Measurements from ENCODE around the gene CRABP2. TPM values are rescaled to one million over a fixed set of nuclear protein-coding genes. Genes with fewer than 3 reads are reported as not detected.

CRABP2 gene
- total RNA-seq, 1 experiment from 2014 or later = 1.1 TPM

DNA sequence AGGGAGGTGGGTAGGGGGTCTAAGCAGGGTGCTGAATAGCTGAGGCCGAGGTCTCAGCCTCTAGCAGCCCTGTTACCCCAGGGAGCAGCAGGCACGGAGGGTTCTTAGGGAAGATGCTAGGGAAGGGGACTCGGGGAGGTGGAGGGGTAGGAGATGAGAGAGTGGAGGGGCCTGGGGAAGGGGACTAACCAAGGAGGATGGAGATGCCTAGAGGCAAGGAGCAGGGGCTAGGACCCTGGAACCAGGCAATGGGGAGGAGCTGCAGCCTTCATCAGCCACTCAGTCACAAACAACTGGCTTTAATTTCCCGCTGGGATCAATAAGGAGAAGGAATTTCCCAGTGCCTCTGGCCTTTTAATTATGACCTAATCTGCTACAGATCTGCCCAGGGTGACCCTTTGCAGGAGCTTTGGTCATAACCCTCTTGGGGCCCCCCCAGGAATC is 2.9 kb upstream of the CRABP2 start:
- CTCF ChIA-PET = interaction anchor here (3.5 to 4.2 kb wide), 2 partner anchors 18 to 19 kb away, joined by 13 to 48 read pairs; no protein-coding TSS in a partner anchor
- BruUV-seq (replicated peaks) = no TSS peak
- peaks cover 5% of the 10 kb centered on the region for H3K27me3 ChIP-seq (replicated peaks; ENCODE audit: insufficient read depth, low read depth, low read length, poor library complexity)
- no peak for TF ChIP-seq EZH2 (IDR thresholded peaks at IDR 0.05; ENCODE audit: borderline replicate concordance, low read depth, low read length, poor library complexity, severe bottlenecking)
- TF ChIP-seq, protein P1, sequence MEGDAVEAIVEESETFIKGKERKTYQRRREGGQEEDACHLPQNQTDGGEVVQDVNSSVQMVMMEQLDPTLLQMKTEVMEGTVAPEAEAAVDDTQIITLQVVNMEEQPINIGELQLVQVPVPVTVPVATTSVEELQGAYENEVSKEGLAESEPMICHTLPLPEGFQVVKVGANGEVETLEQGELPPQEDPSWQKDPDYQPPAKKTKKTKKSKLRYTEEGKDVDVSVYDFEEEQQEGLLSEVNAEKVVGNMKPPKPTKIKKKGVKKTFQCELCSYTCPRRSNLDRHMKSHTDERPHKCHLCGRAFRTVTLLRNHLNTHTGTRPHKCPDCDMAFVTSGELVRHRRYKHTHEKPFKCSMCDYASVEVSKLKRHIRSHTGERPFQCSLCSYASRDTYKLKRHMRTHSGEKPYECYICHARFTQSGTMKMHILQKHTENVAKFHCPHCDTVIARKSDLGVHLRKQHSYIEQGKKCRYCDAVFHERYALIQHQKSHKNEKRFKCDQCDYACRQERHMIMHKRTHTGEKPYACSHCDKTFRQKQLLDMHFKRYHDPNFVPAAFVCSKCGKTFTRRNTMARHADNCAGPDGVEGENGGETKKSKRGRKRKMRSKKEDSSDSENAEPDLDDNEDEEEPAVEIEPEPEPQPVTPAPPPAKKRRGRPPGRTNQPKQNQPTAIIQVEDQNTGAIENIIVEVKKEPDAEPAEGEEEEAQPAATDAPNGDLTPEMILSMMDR (conservative IDR thresholded peaks at IDR 0.05; ENCODE audit: low read depth, low read length) = no peak
- no peak for DNase-seq (ENCODE audit: low spot score)
- POLR2A ChIA-PET (ENCODE audit: low non-redundant PET) = no interaction called here
- no peaks in the 10 kb centered on the region for H3K36me3 ChIP-seq (ENCODE audit: insufficient read depth, low read length, poor library complexity, severe bottlenecking)
- peaks cover 31% of the 10 kb centered on the region for H3K4me1 ChIP-seq (ENCODE audit: insufficient read depth, low read length, poor library complexity, severe bottlenecking)
- no peak overlapping the region for H3K4me3 ChIP-seq (ENCODE audit: low read depth, low read length, poor library complexity, severe bottlenecking)
- no peak overlapping the region for H3K27ac ChIP-seq (ENCODE audit: low read depth, low read length, poor library complexity, severe bottlenecking)
- intact Hi-C loops (cut with micrococcal nuclease; ENCODE audit: unreplicated experiment) = no loop called here
- no peaks in the 10 kb centered on the region for H3K9me3 ChIP-seq (ENCODE audit: low read depth, low read length, poor library complexity, severe bottlenecking)

DNA sequence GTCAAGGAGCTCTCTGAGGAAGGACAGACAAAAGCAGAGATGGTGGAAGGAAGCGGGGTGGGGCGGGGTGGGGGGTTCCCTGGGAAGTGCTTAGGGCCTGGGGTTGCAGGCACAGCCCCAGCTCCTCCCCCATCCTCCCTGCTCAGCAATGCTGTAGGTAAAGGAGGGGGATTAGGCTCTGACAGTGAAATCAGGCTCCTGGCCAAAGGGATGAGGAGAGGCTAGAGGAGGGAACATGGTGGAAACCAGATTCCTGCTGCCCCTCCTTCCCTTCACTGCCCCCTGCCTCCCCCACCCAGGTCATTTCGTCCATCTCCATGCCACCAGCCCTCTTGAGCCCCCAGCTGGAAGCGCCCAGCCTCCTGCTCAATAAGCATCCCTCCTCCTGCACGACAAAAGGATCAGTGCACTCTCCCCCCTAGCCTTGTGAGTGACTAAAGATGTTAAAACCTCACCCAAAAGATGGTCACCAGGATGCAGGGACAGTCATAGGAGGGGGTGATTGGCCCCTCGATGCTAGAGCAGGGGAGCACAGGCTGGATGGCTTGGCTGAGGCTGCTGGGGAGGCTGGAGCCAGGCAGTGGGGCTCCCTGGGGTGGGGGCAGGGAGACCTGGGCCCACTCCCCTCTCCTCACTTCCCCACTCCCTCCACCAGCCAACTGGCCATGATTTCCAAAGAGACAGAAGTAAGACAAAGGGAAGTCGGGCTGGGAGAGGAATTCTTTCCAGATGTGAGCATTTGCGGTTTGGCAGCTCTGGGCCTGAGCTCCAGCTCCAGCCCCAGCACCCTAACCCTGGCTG is 2.2 kb upstream of the CRABP2 start:
- ChIA-PET POLR2A (ENCODE audit: low non-redundant PET) (no interaction called here), CTCF (interaction anchor here (0.6 to 4.2 kb wide), 3 partner anchors 18 to 31 kb away, joined by 3 to 48 read pairs (median 13); no protein-coding TSS in a partner anchor)
- H3K4me3 ChIP-seq (ENCODE audit: low read depth, low read length, poor library complexity, severe bottlenecking) = no peak overlapping the region
- no peaks in the 10 kb centered on the region for H3K36me3 ChIP-seq (ENCODE audit: insufficient read depth, low read length, poor library complexity, severe bottlenecking)
- H3K27me3 ChIP-seq (replicated peaks; ENCODE audit: insufficient read depth, low read depth, low read length, poor library complexity) = peaks cover 5% of the 10 kb centered on the region
- H3K9me3 ChIP-seq (ENCODE audit: low read depth, low read length, poor library complexity, severe bottlenecking) = no peaks in the 10 kb centered on the region
- TF ChIP-seq, protein P1 (conservative IDR thresholded peaks at IDR 0.05; ENCODE audit: low read depth, low read length) = no peak
- no peak for TF ChIP-seq EZH2 (IDR thresholded peaks at IDR 0.05; ENCODE audit: borderline replicate concordance, low read depth, low read length, poor library complexity, severe bottlenecking)
- BruUV-seq (replicated peaks) = no TSS peak
- peaks cover 34% of the 10 kb centered on the region for H3K4me1 ChIP-seq (ENCODE audit: insufficient read depth, low read length, poor library complexity, severe bottlenecking)
- DNase-seq (ENCODE audit: low spot score) = no peak
- intact Hi-C loops (cut with micrococcal nuclease; ENCODE audit: unreplicated experiment) = no loop called here
- H3K27ac ChIP-seq (ENCODE audit: low read depth, low read length, poor library complexity, severe bottlenecking) = no peak overlapping the region

DNA sequence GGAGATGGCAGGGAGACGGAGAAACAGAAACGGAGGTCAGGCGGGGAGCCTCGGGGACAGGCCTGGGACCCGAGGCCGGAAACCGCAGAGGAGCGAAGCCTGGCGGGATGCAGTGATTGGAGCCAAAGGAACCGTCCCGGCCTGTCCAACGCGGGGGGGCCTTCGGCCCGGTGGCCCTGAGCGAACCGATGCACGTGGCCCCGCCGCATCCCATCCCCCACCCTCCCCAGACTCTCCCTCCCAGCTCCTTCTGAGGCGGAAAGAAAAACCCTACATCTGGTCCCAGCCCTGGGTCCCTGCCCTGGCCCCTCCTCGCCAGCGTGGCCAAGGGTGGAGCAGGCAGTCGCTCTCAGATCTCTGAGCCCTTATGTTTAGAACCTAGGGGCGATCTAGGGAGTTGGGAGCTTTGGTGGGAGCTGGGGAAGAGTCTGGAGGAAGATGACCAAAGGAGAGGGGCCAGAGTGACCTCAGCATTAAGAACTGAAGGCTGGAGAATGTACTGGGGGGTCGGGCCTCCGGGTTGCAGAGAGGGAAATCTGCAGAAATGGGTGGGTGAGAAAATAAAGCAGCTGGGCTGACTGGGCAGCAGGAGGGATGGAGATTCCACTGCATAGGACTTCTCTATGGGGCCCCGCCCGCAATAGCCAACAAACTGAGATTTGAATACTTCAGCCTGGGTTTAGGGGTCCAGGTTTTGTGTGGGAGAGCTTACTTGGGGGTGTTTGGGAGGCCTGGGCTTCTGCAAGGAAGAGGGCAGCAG is 1.5 kb upstream of the CRABP2 start:
- H3K27me3 ChIP-seq (replicated peaks; ENCODE audit: insufficient read depth, low read depth, low read length, poor library complexity) = peaks cover 5% of the 10 kb centered on the region
- no peaks in the 10 kb centered on the region for H3K9me3 ChIP-seq (ENCODE audit: low read depth, low read length, poor library complexity, severe bottlenecking)
- ChIA-PET POLR2A (ENCODE audit: low non-redundant PET) (no interaction called here), CTCF (interaction anchor here (0.6 to 4.2 kb wide), 6 partner anchors 8 to 49 kb away, joined by 3 to 48 read pairs (median 6); no protein-coding TSS in a partner anchor)
- no peak overlapping the region for H3K27ac ChIP-seq (ENCODE audit: low read depth, low read length, poor library complexity, severe bottlenecking)
- H3K4me1 ChIP-seq (ENCODE audit: insufficient read depth, low read length, poor library complexity, severe bottlenecking) = peaks cover 34% of the 10 kb centered on the region
- peak overlapping the region; percentile 42 for H3K4me3 ChIP-seq (ENCODE audit: low read depth, low read length, poor library complexity, severe bottlenecking)
- BruUV-seq (replicated peaks) = no TSS peak
- intact Hi-C loops (cut with micrococcal nuclease; ENCODE audit: unreplicated experiment) = no loop called here
- no peak for DNase-seq (ENCODE audit: low spot score)
- no peak for TF ChIP-seq EZH2 (IDR thresholded peaks at IDR 0.05; ENCODE audit: borderline replicate concordance, low read depth, low read length, poor library complexity, severe bottlenecking)
- TF ChIP-seq, protein P1 (conservative IDR thresholded peaks at IDR 0.05; ENCODE audit: low read depth, low read length) = no peak
- H3K36me3 ChIP-seq (ENCODE audit: insufficient read depth, low read length, poor library complexity, severe bottlenecking) = no peaks in the 10 kb centered on the region

Data from A673 (cell line).